ENCODE results near the gene HHATL.

The HHATL gene

GRCh38 chr3:42742688-42743087 lies 40.1 kb upstream of the HHATL start:
- Histone ChIP-seq H3K4me1 (ENCODE audit: control insufficient read depth, low read depth, low read length) (no peaks in the 10 kb centered on the region), H3K23ac (ENCODE audit: low read length) (no peak overlapping the region), H3K9ac (ENCODE audit: low read length) (no peak overlapping the region), H4K8ac (ENCODE audit: low read depth, low read length) (no peak overlapping the region), H3K27me3 (ENCODE audit: insufficient read depth, low read length, poor library complexity) (no peaks in the 10 kb centered on the region), H3K4ac (ENCODE audit: low read depth, low read length) (no peak overlapping the region), H3K4me2 (ENCODE audit: low read length) (no peak overlapping the region), H3K4me3 (ENCODE audit: low read length) (no peak overlapping the region), H3K79me1 (ENCODE audit: low read length) (no peaks in the 10 kb centered on the region), H2BK5ac (ENCODE audit: low read length) (no peak overlapping the region), H2AK5ac (ENCODE audit: low read length) (no peak overlapping the region), H3K79me2 (ENCODE audit: control insufficient read depth, insufficient read depth, low read length) (no peaks in the 10 kb centered on the region), H3K56ac (ENCODE audit: low read length) (no peak overlapping the region), H2BK15ac (replicated peaks; ENCODE audit: low read depth) (no peak overlapping the region), H3K27ac (ENCODE audit: low read depth, low read length) (no peak overlapping the region), H3K36me3 (ENCODE audit: control insufficient read depth, insufficient read depth, low read length) (no peaks in the 10 kb centered on the region), H2BK120ac (ENCODE audit: low read depth, low read length) (no peak overlapping the region), H3K18ac (ENCODE audit: low read length) (no peak overlapping the region), H4K5ac (ENCODE audit: low read length) (no peak overlapping the region)
- no CpG with 5 or more reads among the region's 9 CpGs for WGBS (ENCODE audit: extremely low coverage, insufficient coverage, low lambda C conversion rate)
- DNase-seq = no peak

GRCh38 chr3:42742259-42742658 lies 39.7 kb upstream of the HHATL start:
- Histone ChIP-seq H3K23ac (ENCODE audit: low read length) (no peak overlapping the region), H3K27me3 (ENCODE audit: insufficient read depth, low read length, poor library complexity) (no peaks in the 10 kb centered on the region), H3K79me2 (ENCODE audit: control insufficient read depth, insufficient read depth, low read length) (no peaks in the 10 kb centered on the region), H3K18ac (ENCODE audit: low read length) (no peak overlapping the region), H3K4me2 (ENCODE audit: low read length) (no peak overlapping the region), H2AK5ac (ENCODE audit: low read length) (no peak overlapping the region), H3K4me3 (ENCODE audit: low read length) (no peak overlapping the region), H2BK5ac (ENCODE audit: low read length) (no peak overlapping the region), H4K5ac (ENCODE audit: low read length) (no peak overlapping the region), H3K4me1 (ENCODE audit: control insufficient read depth, low read depth, low read length) (no peaks in the 10 kb centered on the region), H3K79me1 (ENCODE audit: low read length) (no peaks in the 10 kb centered on the region), H2BK15ac (replicated peaks; ENCODE audit: low read depth) (no peak overlapping the region), H2BK120ac (ENCODE audit: low read depth, low read length) (no peak overlapping the region), H4K8ac (ENCODE audit: low read depth, low read length) (no peak overlapping the region), H3K27ac (ENCODE audit: low read depth, low read length) (no peak overlapping the region), H3K56ac (ENCODE audit: low read length) (no peak overlapping the region), H3K4ac (ENCODE audit: low read depth, low read length) (no peak overlapping the region), H3K36me3 (ENCODE audit: control insufficient read depth, insufficient read depth, low read length) (no peaks in the 10 kb centered on the region), H3K9ac (ENCODE audit: low read length) (no peak overlapping the region)
- no CpG with 5 or more reads among the region's 4 CpGs for WGBS (ENCODE audit: extremely low coverage, insufficient coverage, low lambda C conversion rate)
- DNase-seq = no peak

GRCh38 chr3:42741796-42742195 lies 39.2 kb upstream of the HHATL start:
- Histone ChIP-seq H3K4me1 (ENCODE audit: control insufficient read depth, low read depth, low read length) (no peaks in the 10 kb centered on the region), H3K4ac (ENCODE audit: low read depth, low read length) (no peak overlapping the region), H3K9ac (ENCODE audit: low read length) (no peak overlapping the region), H3K79me1 (ENCODE audit: low read length) (no peaks in the 10 kb centered on the region), H2BK5ac (ENCODE audit: low read length) (no peak overlapping the region), H3K23ac (ENCODE audit: low read length) (no peak overlapping the region), H3K79me2 (ENCODE audit: control insufficient read depth, insufficient read depth, low read length) (no peaks in the 10 kb centered on the region), H4K5ac (ENCODE audit: low read length) (no peak overlapping the region), H2AK5ac (ENCODE audit: low read length) (no peak overlapping the region), H2BK120ac (ENCODE audit: low read depth, low read length) (no peak overlapping the region), H3K27ac (ENCODE audit: low read depth, low read length) (no peak overlapping the region), H3K4me2 (ENCODE audit: low read length) (no peak overlapping the region), H3K4me3 (ENCODE audit: low read length) (no peak overlapping the region), H3K56ac (ENCODE audit: low read length) (no peak overlapping the region), H4K8ac (ENCODE audit: low read depth, low read length) (no peak overlapping the region), H3K36me3 (ENCODE audit: control insufficient read depth, insufficient read depth, low read length) (no peaks in the 10 kb centered on the region), H3K18ac (ENCODE audit: low read length) (no peak overlapping the region), H2BK15ac (replicated peaks; ENCODE audit: low read depth) (no peak overlapping the region), H3K27me3 (ENCODE audit: insufficient read depth, low read length, poor library complexity) (no peaks in the 10 kb centered on the region)
- DNase-seq = no peak
- WGBS (ENCODE audit: extremely low coverage, insufficient coverage, low lambda C conversion rate) = no CpG with 5 or more reads among the region's 3 CpGs

- Histone ChIP-seq H3K4me3 (ENCODE audit: low read length) (no peak overlapping the region), H3K56ac (ENCODE audit: low read length) (no peak overlapping the region), H4K8ac (ENCODE audit: low read depth, low read length) (no peak overlapping the region), H3K79me2 (ENCODE audit: control insufficient read depth, insufficient read depth, low read length) (no peaks in the 10 kb centered on the region), H3K23ac (ENCODE audit: low read length) (no peak overlapping the region), H4K5ac (ENCODE audit: low read length) (no peak overlapping the region), H3K4me2 (ENCODE audit: low read length) (no peak overlapping the region), H2BK5ac (ENCODE audit: low read length) (no peak overlapping the region), H3K27ac (ENCODE audit: low read depth, low read length) (no peak overlapping the region), H3K4me1 (ENCODE audit: control insufficient read depth, low read depth, low read length) (peaks cover 4% of the 10 kb centered on the region), H3K18ac (ENCODE audit: low read length) (no peak overlapping the region), H3K79me1 (ENCODE audit: low read length) (no peaks in the 10 kb centered on the region), H3K36me3 (ENCODE audit: control insufficient read depth, insufficient read depth, low read length) (no peaks in the 10 kb centered on the region), H2BK15ac (replicated peaks; ENCODE audit: low read depth) (no peak overlapping the region), H2AK5ac (ENCODE audit: low read length) (no peak overlapping the region), H2BK120ac (ENCODE audit: low read depth, low read length) (no peak overlapping the region), H3K9ac (ENCODE audit: low read length) (no peak overlapping the region), H3K27me3 (ENCODE audit: insufficient read depth, low read length, poor library complexity) (no peaks in the 10 kb centered on the region), H3K4ac (ENCODE audit: low read depth, low read length) (no peak overlapping the region)
- no CpG with 5 or more reads among the region's 12 CpGs for WGBS (ENCODE audit: extremely low coverage, insufficient coverage, low lambda C conversion rate)
- DNase-seq = no peak
Measured at GRCh38 chr3:42739401-42740158, 37.0 kb upstream of the HHATL start.

DNA sequence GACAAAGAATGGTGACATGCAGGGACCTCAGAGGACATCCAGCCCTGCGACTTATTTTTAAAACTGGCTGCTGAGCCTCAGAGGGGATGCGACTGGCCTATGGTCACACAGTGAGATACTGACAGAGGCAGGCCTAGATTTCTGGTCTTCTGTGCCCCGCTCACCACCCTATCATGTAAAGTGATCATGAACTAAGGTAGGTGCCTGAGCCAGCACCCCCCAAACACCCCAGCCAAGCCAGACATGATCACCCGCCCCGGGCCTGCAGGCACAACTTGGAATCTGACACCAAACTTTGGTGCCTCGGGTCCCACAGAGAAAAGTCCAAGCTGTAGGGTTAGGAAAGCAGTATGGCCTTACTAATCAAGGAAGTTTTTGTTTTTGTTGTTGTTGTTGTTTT lies 33.9 kb upstream of the HHATL start:
- Histone ChIP-seq H3K27me3 (ENCODE audit: insufficient read depth, low read length, poor library complexity) (no peaks in the 10 kb centered on the region), H4K5ac (ENCODE audit: low read length) (no peak overlapping the region), H3K23ac (ENCODE audit: low read length) (no peak overlapping the region), H4K8ac (ENCODE audit: low read depth, low read length) (no peak overlapping the region), H3K79me1 (ENCODE audit: low read length) (no peaks in the 10 kb centered on the region), H3K4me1 (ENCODE audit: control insufficient read depth, low read depth, low read length) (peaks cover 6% of the 10 kb centered on the region), H2BK120ac (ENCODE audit: low read depth, low read length) (no peak overlapping the region), H2AK5ac (ENCODE audit: low read length) (no peak overlapping the region), H3K18ac (ENCODE audit: low read length) (no peak overlapping the region), H3K9ac (ENCODE audit: low read length) (no peak overlapping the region), H3K4me2 (ENCODE audit: low read length) (no peak overlapping the region), H2BK15ac (replicated peaks; ENCODE audit: low read depth) (no peak overlapping the region), H3K4me3 (ENCODE audit: low read length) (no peak overlapping the region), H3K27ac (ENCODE audit: low read depth, low read length) (no peak overlapping the region), H3K36me3 (ENCODE audit: control insufficient read depth, insufficient read depth, low read length) (no peaks in the 10 kb centered on the region), H3K4ac (ENCODE audit: low read depth, low read length) (no peak overlapping the region), H2BK5ac (ENCODE audit: low read length) (no peak overlapping the region), H3K56ac (ENCODE audit: low read length) (no peak overlapping the region), H3K79me2 (ENCODE audit: control insufficient read depth, insufficient read depth, low read length) (no peaks in the 10 kb centered on the region)
- no CpG with 5 or more reads among the region's 6 CpGs for WGBS (ENCODE audit: extremely low coverage, insufficient coverage, low lambda C conversion rate)
- no peak for DNase-seq

DNA sequence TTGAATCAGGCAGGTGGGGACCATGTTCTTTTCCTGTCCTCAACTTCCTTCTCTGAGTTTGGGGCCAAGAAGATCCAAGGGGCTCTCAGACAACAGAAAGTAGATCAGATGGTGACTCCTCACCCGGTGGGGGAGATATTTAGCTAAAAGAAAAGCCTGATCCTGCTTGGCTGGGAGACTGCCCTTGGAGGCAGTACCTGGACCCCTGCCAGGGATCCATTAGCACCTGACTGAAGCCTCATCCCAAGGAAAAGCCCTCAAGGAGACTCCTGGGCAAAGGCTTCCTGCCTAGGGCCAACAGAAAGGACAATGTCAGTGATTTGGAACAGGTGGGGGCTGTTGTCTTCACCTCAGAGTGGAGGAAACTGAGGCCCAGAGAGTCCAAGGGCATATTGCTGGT lies 33.5 kb upstream of the HHATL start:
- no peak overlapping the region for H3K4me3 ChIP-seq (ENCODE audit: low read length)
- no peaks in the 10 kb centered on the region for H3K36me3 ChIP-seq (ENCODE audit: control insufficient read depth, insufficient read depth, low read length)
- peaks cover 6% of the 10 kb centered on the region for H3K4me1 ChIP-seq (ENCODE audit: control insufficient read depth, low read depth, low read length)
- no peak overlapping the region for H3K4ac ChIP-seq (ENCODE audit: low read depth, low read length)
- H2BK5ac ChIP-seq (ENCODE audit: low read length) = no peak overlapping the region
- no peak overlapping the region for H4K8ac ChIP-seq (ENCODE audit: low read depth, low read length)
- H2BK120ac ChIP-seq (ENCODE audit: low read depth, low read length) = no peak overlapping the region
- H3K79me2 ChIP-seq (ENCODE audit: control insufficient read depth, insufficient read depth, low read length) = no peaks in the 10 kb centered on the region
- H3K79me1 ChIP-seq (ENCODE audit: low read length) = no peaks in the 10 kb centered on the region
- no peak overlapping the region for H4K5ac ChIP-seq (ENCODE audit: low read length)
- H3K23ac ChIP-seq (ENCODE audit: low read length) = no peak overlapping the region
- no peak overlapping the region for H3K27ac ChIP-seq (ENCODE audit: low read depth, low read length)
- WGBS (ENCODE audit: extremely low coverage, insufficient coverage, low lambda C conversion rate) = no CpG with 5 or more reads among the region's 1 CpG
- H3K4me2 ChIP-seq (ENCODE audit: low read length) = no peak overlapping the region
- H3K56ac ChIP-seq (ENCODE audit: low read length) = peak overlapping the region; percentile 43
- no peaks in the 10 kb centered on the region for H3K27me3 ChIP-seq (ENCODE audit: insufficient read depth, low read length, poor library complexity)
- no peak overlapping the region for H2AK5ac ChIP-seq (ENCODE audit: low read length)
- DNase-seq = peak; percentile 69
- H2BK15ac ChIP-seq (replicated peaks; ENCODE audit: low read depth) = no peak overlapping the region
- H3K9ac ChIP-seq (ENCODE audit: low read length) = no peak overlapping the region
- no peak overlapping the region for H3K18ac ChIP-seq (ENCODE audit: low read length)
